Keratinocyte (primary cell): ENCODE data around the gene LILRB2. TPM values are rescaled to one million over a fixed set of nuclear protein-coding genes. Genes with fewer than 3 reads are reported as not detected.
"Not testable (repeated sequence)": the region's sequence is repeated elsewhere in the genome, so short reads cannot be mapped to it uniquely, and the experiment has no call there.

Source experiments
- DNase-seq: peaks from one replicate; pipeline ENCODE4 v3.0.0-alpha.2; 2011; ENCODE audit warnings: low read depth, missing footprints, low spot score
- FAIRE-seq: peaks from 2 replicates; lab custom pipeline; 2011; peaks lifted over from hg19 to GRCh38; lab: Jason Lieb, UNC
- H2AFZ ChIP-seq: 2 replicates; pipeline ENCODE4 v1.6.0; 2012; ENCODE audit warnings: low read length, control low read depth, inconsistent platforms; ENCODE audit not compliant: control insufficient read depth
- H3K27ac ChIP-seq: 2 replicates; pipeline ENCODE4 v1.5.1; 2011; ENCODE audit warnings: low read length; ENCODE audit not compliant: control insufficient read depth, insufficient read depth
- H3K27me3 ChIP-seq: 3 replicates; pipeline ENCODE4 v1.6.0; 2011; ENCODE audit warnings: low read length; ENCODE audit not compliant: control insufficient read depth, insufficient read depth; ENCODE audit errors: extremely low read depth
- H3K36me3 ChIP-seq, 2 experiments: 2 replicates in 1 of 2; 3 replicates in 1 of 2; pipeline ENCODE4 v1.5.1; 2011; ENCODE audit warnings: low read length in 2 of 2, mild to moderate bottlenecking in 1 of 2; ENCODE audit not compliant: control insufficient read depth in 2 of 2, insufficient read depth in 2 of 2; ENCODE audit errors: extremely low read depth in 1 of 2
- H3K4me1 ChIP-seq: 3 replicates; pipeline ENCODE4 v1.5.1; 2011; ENCODE audit warnings: low read length; ENCODE audit not compliant: control insufficient read depth, insufficient read depth; ENCODE audit errors: extremely low read depth
- H3K4me2 ChIP-seq: 3 replicates; pipeline ENCODE4 v1.6.0; 2011; ENCODE audit warnings: low read depth, low read length; ENCODE audit not compliant: control insufficient read depth, insufficient read depth; ENCODE audit errors: extremely low read depth
- H3K4me3 ChIP-seq, 3 experiments: fragments of 200-600 bp in 1 of 3; sonication (generic) in 1 of 3; 2 replicates in 2 of 3; 3 replicates in 1 of 3; pipeline ENCODE4 v1.5.1; 2011 to 2016; ENCODE audit warnings: low read length in 3 of 3, mild to moderate bottlenecking in 3 of 3, control low read depth in 2 of 3, inconsistent platforms in 1 of 3, low read depth in 1 of 3, mixed read lengths in 1 of 3, mixed run types in 1 of 3, moderate library complexity in 1 of 3; ENCODE audit not compliant: control insufficient read depth in 2 of 3, insufficient read depth in 2 of 3; ENCODE audit errors: extremely low read depth in 1 of 3
- H3K79me2 ChIP-seq: 2 replicates; pipeline ENCODE4 v1.6.0; 2012; ENCODE audit warnings: low read length; ENCODE audit not compliant: control insufficient read depth, insufficient read depth
- H3K9ac ChIP-seq: 3 replicates; pipeline ENCODE4 v1.6.0; 2011; ENCODE audit warnings: low read length; ENCODE audit not compliant: control insufficient read depth, insufficient read depth; ENCODE audit errors: extremely low read depth
- H3K9me1 ChIP-seq: 3 replicates; pipeline ENCODE4 v1.6.0; 2011; ENCODE audit warnings: low read length; ENCODE audit not compliant: control insufficient read depth, insufficient read depth; ENCODE audit errors: extremely low read depth
- H3K9me3 ChIP-seq: 2 replicates; pipeline ENCODE4 v1.5.1; 2012; ENCODE audit warnings: low read depth, low read length; ENCODE audit not compliant: control insufficient read depth
- H4K20me1 ChIP-seq: 3 replicates; pipeline ENCODE4 v1.6.0; 2011; ENCODE audit warnings: low read length; ENCODE audit not compliant: control insufficient read depth, insufficient read depth; ENCODE audit errors: extremely low read depth
- EZH2 ChIP-seq: IDR thresholded peaks from one replicate; pipeline ENCODE4 v1.6.1; 2012; ENCODE audit warnings: inconsistent platforms, mild to moderate bottlenecking, low read length, moderate library complexity
- dilution Hi-C: fragments of 300-500 bp; cut with MboI; formaldehyde crosslinking; loops from one replicate; pipeline ENCODE4 v1.7.0; 2020; ENCODE audit warnings: low sequenced_read_pairs; ENCODE audit not compliant: extremely low pct_ligation_motif_present
- polyA plus RNA-seq, 5 experiments: library from polyadenylated mRNA; depleted of rRNA in 3 of 5; stranded (reverse) in 3 of 5; stranded (forward) in 1 of 5; unstranded in 1 of 5; fragments of >200 nt; gene quantifications; 1 replicate in 1 of 5; 2 replicates in 3 of 5; 3 replicates in 1 of 5; pipeline versions ENCODE4 v1.2.1 to v1.2.3, GENCODE V29; 2011 to 2012; ENCODE audit warnings: missing spikeins in 2 of 5, low read depth in 1 of 5, low replicate concordance in 1 of 5
- TF ChIP-seq, protein P1 (sequence below), 3 experiments: IDR thresholded peaks in 1 of 3; conservative IDR thresholded peaks in 1 of 3; optimal IDR thresholded peaks in 1 of 3; 2 replicates in 2 of 3; 3 replicates in 1 of 3; pipeline versions ENCODE3 to v1.5.1; 2011; ENCODE audit warnings: low read length in 3 of 3, mild to moderate bottlenecking in 3 of 3, moderate library complexity in 2 of 3, control low read depth in 1 of 3, inconsistent platforms in 1 of 3; ENCODE audit not compliant: insufficient read depth in 2 of 3; ENCODE audit errors: extremely low read depth in 1 of 3

Gene LILRB2
- polyA plus RNA-seq, 1 donor (not counting 4 experiments of a cell fraction or from before 2014, with no cell fraction given) = not detected

DNA sequence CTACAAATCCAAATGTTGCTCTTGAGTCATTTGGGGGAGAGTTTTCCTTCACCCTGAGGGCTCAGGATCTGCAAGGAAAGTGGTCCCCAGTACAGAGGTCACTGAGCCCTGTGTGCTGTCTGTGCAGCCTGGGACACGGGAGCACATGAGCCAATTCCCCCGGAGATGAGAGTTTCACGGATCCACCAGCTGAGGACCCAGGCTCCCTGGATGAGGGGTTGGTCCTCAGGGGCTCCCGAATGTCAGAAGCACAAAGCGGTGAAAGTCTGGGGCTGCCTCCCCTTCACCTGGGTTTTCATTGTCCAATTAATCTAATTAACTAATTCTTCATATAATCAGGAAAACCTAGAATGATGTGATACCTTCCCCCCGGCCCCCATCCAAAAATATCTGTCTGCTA lies 13.6 kb upstream of the LILRB2 start:
- dilution Hi-C loops = no loop called here
- Histone ChIP-seq H3K4me3 (no peak overlapping the region), H3K27me3 (no peaks in the 10 kb centered on the region), H3K27ac (no peak overlapping the region), H3K36me3 (no peaks in the 10 kb centered on the region), H3K9ac (no peak overlapping the region), H3K79me2 (no peaks in the 10 kb centered on the region), H3K4me2 (no peak overlapping the region), H3K4me1 (no peaks in the 10 kb centered on the region), H3K9me1 (no peaks in the 10 kb centered on the region), H4K20me1 (no peaks in the 10 kb centered on the region), H3K9me3 (no peaks in the 10 kb centered on the region), H2AFZ (no peak overlapping the region)
- TF ChIP-seq, protein P1, sequence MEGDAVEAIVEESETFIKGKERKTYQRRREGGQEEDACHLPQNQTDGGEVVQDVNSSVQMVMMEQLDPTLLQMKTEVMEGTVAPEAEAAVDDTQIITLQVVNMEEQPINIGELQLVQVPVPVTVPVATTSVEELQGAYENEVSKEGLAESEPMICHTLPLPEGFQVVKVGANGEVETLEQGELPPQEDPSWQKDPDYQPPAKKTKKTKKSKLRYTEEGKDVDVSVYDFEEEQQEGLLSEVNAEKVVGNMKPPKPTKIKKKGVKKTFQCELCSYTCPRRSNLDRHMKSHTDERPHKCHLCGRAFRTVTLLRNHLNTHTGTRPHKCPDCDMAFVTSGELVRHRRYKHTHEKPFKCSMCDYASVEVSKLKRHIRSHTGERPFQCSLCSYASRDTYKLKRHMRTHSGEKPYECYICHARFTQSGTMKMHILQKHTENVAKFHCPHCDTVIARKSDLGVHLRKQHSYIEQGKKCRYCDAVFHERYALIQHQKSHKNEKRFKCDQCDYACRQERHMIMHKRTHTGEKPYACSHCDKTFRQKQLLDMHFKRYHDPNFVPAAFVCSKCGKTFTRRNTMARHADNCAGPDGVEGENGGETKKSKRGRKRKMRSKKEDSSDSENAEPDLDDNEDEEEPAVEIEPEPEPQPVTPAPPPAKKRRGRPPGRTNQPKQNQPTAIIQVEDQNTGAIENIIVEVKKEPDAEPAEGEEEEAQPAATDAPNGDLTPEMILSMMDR (optimal IDR thresholded peaks at IDR 0.05 in 1 of 3, IDR thresholded peaks at IDR 0.05 in 1 of 3, conservative IDR thresholded peaks at IDR 0.05 in 1 of 3; ENCODE audit: extremely low read depth in 1 of 3, insufficient read depth in 2 of 3, low read length in 3 of 3) = no peak
- no peak for TF ChIP-seq EZH2
- no peak for DNase-seq
- no peak for FAIRE-seq

DNA sequence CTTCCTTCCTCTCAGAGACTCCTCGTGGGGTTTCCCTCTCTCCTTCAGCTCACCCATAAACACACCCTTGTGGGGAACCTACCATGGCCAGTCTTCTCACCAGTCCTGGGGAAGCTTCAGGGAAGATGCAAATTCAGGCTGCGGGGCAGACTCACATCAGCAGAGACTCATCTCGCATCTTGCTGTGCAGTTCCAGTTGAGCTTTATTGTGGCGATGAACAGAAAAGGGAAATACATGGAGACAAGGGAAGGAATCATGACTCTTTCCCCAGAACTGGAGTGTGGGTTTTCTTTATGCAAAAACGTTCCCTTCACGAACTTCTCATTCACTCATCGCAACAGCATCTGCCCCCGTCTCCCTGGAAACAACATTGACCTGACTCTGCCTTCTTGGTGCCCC lies 8.2 kb upstream of the LILRB2 start:
- H3K4me1 ChIP-seq, H3K4me2 ChIP-seq, H3K79me2 ChIP-seq, DNase-seq, H3K27me3 ChIP-seq, H3K27ac ChIP-seq, FAIRE-seq, H3K9ac ChIP-seq, H3K9me1 ChIP-seq, H3K4me3 ChIP-seq, H3K36me3 ChIP-seq, H3K9me3 ChIP-seq, H2AFZ ChIP-seq, H4K20me1 ChIP-seq, dilution Hi-C loops: not testable (repeated sequence)

DNA sequence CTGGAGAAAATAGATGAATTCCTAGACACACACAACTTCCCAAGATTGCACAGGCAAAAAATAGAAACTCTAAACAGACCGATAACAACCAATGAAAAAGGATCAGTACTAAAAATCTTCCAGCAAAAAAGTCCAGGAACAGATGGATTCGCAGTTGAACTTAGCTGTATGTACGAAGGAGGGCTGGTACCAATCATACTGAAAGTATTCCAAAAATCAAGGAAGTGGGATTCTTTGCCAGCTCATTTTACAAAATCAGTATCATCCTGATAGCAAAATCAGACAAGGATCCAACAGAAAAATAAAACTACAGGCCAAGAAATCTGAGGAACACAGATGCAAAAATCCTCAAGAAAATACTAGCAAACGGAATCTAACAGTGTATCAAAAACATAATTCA lies 6.5 kb upstream of the LILRB2 start:
- Histone ChIP-seq H3K9ac (no peak overlapping the region), H3K4me2 (no peak overlapping the region), H2AFZ (no peak overlapping the region), H3K9me3 (no peaks in the 10 kb centered on the region), H3K9me1 (no peaks in the 10 kb centered on the region), H4K20me1 (no peaks in the 10 kb centered on the region), H3K4me3 (no peak overlapping the region), H3K36me3 (no peaks in the 10 kb centered on the region), H3K4me1 (no peaks in the 10 kb centered on the region), H3K79me2 (no peaks in the 10 kb centered on the region), H3K27ac (no peak overlapping the region), H3K27me3 (no peaks in the 10 kb centered on the region)
- no peak for FAIRE-seq
- no peak for DNase-seq
- no peak for TF ChIP-seq EZH2
- TF ChIP-seq, protein P1 (optimal IDR thresholded peaks at IDR 0.05 in 1 of 3, IDR thresholded peaks at IDR 0.05 in 1 of 3, conservative IDR thresholded peaks at IDR 0.05 in 1 of 3; ENCODE audit: extremely low read depth in 1 of 3, insufficient read depth in 2 of 3, low read length in 3 of 3) = no peak
- dilution Hi-C loops = no loop called here

DNA sequence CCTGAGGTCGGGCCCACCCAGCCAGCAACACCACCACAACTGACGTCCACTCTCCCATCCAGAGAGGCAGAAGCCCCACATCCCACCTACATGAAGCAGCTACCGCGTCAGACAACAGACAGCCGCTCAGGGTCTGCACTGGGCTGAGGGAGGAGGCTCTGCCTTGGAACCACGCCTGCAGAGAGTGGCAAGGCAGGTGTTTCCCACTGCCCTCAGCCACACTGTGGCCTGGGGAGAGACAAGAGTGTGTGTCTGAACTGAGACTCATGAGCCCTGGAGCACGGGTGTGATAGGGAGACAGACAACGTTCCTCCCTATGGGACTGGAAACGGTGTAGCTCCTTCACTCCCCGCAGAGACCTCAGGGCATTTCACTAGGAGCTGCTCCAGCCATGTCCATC lies 5.4 kb upstream of the LILRB2 start:
- H3K9me3 ChIP-seq, H3K27me3 ChIP-seq, H3K4me3 ChIP-seq, FAIRE-seq, H3K4me1 ChIP-seq, H3K79me2 ChIP-seq, H3K36me3 ChIP-seq, dilution Hi-C loops, H3K4me2 ChIP-seq, DNase-seq, H4K20me1 ChIP-seq, H3K9ac ChIP-seq, H2AFZ ChIP-seq, H3K27ac ChIP-seq, H3K9me1 ChIP-seq: not testable (repeated sequence)
